ENCODE data around the gene AGAP1.

AGAP1 gene

GRCh38 chr2:235697041-235697440 lies 203.2 kb downstream of the AGAP1 start:
- DNase-seq = no peak

- DNase-seq = no peak
Measured at GRCh38 chr2:235698028-235698427, 204.2 kb downstream of the AGAP1 start.

DNA sequence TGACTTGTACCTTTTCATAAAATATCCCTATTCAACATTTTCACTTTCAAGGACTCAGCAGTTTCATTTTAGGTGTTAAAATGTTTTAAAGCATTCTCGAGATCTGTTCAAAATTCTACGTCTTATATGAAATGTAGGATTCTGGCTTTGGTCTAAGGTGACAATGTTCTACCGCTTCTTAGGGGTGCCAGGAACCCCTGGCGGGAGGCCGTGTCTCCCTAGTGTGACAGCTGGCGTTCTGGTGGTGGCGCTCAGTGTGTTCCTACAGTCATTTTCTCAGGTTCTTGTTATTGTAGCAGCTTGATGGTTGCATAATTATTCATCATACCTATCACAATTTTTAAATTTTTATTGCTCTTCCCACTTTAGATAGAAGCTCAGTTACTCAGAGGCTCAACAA lies 204.6 kb downstream of the AGAP1 start:
- no peak for DNase-seq

DNA sequence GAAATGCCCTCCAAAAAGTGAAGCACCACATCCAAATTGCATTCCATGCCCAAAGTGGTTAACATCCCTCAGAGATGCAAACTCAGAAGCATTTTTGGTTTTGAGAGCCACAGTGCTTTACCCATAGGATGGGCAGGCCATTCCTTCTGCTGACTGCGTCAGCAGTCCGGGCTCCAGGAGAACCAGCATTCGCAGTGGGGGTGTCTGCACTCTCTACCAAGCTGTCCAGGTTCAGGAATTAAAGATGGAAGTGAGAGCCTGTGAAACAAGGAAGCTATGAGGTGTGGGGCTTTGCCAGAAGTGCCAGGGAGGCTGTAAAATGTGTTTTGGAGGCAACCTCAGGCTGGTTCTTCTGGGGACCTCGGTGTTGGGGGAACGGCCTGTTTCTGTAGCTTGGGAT lies 205.7 kb downstream of the AGAP1 start:
- no peak for DNase-seq

- no peak for DNase-seq
Measured at GRCh38 chr2:235701206-235701981, 207.6 kb downstream of the AGAP1 start.

GRCh38 chr2:235702186-235702585 lies 208.3 kb downstream of the AGAP1 start:
- DNase-seq = no peak

DNA sequence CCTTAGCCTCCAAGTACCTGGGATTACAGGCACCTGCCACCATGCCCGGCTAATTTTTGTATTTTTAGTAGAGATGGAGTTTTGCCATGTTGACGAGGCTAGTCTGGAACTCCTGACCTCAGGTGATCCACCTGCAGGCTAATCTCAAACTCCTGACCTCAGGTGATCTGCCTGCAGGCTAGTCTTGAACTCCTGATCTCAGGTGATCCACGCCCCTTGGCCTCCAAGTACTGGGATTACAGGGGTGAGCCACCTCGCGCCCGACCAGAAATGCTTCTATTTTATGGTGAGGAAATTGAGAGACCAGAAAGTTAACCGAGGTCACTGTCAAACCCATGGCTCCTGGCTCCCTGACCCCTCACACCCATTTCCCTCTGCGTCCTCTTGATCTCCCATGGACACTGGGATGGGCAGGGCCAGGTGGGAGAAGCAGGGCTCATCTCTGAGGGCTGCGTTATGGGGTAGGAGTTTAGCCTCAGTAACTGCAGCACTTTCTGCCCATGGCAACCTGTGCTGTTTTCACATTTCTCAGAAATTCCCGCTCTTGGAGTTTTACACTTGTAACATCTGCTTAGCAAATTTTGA lies 210.0 kb downstream of the AGAP1 start:
- DNase-seq = no peak

- no peak for DNase-seq
Measured at GRCh38 chr2:235705296-235705695, 211.5 kb downstream of the AGAP1 start.

DNA sequence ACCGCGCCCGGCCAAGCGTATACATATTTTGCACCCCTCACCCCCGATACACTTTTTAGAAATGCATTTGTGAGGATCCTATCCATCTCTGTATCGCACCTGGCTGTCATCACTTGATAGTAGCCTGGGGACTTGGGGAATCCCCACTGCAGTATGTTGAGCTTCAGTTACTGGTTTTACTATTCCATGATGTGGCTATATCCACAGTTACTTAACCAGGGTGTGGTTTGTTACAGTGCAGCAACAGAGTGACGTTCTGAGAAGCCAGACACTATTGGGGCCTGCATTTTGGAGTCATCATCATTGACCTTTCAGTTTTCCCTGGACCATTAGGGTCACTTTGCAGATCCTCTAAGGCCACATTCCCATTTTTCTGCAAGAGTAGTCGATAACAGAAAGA lies 212.7 kb downstream of the AGAP1 start:
- DNase-seq = no peak

GRCh38 chr2:235707411-235708096 lies 213.7 kb downstream of the AGAP1 start:
- no peak for DNase-seq

GRCh38 chr2:235709124-235709813 lies 215.4 kb downstream of the AGAP1 start:
- DNase-seq = no peak

DNA sequence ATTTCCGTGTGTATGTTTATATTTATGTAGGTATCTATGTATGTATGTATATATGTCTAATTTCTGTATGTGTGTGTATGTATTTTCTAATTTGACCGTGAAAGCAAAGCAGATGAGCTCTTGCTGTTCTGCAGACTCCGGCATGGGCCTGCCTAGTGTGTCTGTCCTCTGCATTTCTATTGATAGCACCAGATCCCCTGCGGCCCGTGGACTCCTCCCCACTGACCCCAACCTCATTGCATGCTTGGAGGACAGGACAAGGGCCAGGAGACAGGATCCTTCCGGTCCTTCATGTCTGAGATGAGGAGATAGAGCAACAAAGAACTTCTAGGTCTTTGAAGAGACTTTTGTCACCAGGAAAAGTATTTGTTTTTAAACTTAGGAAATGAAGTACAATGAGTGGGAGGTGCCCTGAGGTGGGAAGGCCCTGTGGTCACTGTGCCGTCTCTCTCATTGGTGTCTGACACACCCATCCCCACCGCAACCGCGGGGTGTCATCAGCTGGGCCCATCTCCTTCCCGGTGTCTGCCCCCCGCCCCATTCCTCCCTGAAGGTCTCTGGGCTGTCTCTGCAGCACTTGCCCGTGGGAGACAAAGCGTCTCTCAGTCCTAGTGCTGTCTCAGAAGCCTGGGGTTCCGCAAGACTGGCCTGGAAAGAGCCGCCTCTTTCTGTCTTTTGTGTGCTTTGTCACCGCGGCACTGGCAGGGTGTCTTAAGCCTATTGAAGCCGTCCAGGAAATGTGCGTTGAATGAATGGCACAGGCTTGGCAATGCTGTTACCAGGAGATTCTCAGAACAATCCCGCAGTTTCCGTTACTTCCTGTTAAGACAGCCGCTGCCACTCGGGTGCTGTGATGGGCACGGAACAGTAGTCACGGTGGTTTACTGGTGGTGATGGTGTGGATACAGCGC lies 216.4 kb downstream of the AGAP1 start:
- no peak for DNase-seq

DNA sequence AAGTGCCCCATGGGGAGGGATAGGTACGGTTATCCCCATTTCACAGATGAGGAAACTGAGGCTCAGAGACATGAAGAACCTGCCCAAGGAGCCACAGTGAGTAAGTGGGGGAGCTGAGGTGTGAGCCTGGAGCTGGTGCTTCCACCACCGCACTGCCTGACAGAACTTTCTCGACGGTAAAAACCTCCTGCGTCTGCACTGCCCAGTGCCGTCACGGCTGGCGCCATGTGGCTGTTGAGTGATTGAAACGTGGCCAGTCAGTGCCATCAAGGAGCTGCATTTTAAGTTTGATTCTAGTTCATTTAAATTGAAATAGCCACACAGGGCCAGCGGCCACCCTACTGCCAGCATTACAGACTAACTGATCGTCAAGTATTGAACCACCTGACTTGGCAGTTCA lies 217.1 kb downstream of the AGAP1 start:
- no peak for DNase-seq

- no peak for DNase-seq
Measured at GRCh38 chr2:235711527-235711926, 217.7 kb downstream of the AGAP1 start.

DNA sequence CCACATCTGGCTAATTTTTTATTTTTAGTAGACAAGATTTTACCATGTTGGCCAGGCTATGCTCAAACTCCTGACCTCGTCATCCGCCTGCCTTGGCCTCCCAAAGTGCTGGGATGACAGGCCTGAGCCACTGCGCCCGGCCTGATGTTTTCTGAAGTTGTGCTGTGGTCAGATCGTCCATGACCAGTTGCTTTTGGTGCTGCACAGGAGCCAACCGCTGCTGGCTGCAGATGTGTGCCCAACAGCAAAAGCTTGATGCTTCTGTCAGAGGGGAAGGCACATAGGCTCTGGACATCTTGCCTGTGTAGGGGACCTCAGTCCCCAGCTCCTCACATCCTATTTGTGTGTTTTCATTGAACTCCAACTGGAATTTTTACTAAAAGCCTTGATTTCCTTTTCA lies 218.3 kb downstream of the AGAP1 start:
- DNase-seq = no peak

- DNase-seq = no peak
Measured at GRCh38 chr2:235713189-235713588, 219.3 kb downstream of the AGAP1 start.

- DNase-seq = no peak
Measured at GRCh38 chr2:235715601-235716000, 221.8 kb downstream of the AGAP1 start.

DNA sequence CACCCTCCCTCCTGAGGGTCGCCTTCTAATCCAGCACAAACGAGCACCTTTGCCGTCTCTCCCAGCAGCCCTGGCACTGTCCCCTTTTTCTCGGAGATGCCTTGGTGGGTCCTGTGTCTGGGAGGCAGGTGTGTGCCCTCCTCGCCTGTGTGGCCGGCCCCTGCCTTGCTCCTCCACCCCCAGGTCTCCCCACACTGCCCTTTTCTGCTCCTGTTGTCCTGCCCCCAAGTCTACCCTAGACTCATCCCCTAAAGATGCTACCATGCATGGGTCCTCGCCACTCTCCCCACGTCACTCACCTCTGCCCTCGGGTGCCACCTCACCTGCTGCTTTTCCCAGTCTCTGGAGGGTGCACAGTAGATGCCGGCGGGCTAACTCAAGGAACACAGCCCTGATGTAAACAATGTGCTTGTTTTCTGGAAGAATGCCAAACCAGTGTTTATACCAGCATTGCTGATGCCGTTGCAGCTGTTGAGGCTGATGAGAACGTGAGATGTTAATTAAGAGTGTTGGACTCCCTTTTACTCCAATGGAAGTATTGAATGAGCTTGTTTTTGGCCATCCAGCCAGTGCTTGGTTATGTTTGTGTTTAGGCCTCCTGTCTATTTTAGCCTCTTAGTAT lies 223.1 kb downstream of the AGAP1 start:
- no peak for DNase-seq

DNA sequence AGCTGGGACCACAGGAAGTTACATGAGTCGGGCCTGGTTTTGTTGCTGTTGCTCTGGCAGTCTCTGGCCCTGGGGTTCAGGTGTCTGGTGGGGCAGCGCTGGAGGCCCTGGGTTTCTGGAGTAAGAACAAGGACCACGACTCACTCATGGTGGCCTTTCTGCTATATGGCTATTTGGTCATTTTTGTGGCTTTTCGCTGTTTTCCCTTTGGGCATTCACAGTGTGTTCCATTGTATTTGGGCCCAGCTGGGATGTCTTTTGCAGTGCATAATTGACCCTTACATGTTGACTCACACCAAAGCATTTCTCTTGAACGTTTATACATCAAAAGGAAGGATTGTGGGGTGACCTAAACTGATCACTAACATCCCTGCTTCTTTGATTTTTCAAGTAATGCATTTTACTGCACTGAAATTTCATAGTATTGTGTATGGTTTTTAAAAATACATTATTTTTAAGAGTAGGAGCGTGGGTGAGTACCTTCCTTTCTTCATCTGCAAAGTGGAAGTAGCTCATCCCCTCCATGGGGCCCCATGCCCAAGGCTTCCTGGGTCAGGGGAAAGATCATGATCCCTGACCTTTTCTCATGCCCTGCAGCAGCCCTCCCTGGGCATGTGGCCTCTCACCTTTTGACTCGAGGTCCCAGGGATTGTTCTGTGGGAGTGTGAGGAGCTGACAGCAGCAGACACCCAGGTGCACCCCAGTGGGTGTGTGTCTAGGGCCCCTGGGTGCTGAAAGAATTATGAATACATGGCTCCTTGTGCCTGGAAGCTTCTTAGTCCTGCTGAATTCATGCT lies 225.5 kb downstream of the AGAP1 start:
- DNase-seq = no peak

GRCh38 chr2:235721625-235722024 lies 227.8 kb downstream of the AGAP1 start:
- DNase-seq = no peak

- no peak for DNase-seq
Measured at GRCh38 chr2:235722869-235723268, 229.0 kb downstream of the AGAP1 start.
